PFSK-1 (cell line): ENCODE measurements around the gene FRMD4A.

Experiments used
- POLR2AphosphoS5 ChIP-seq: IDR thresholded peaks from 2 replicates; pipeline ENCODE4 v1.6.1; 2012; ENCODE audit warnings: low read depth, mild to moderate bottlenecking, control low read depth, low read length, moderate library complexity
- TAF1 ChIP-seq: IDR thresholded peaks from 2 replicates; pipeline ENCODE4 v1.6.1; 2012; ENCODE audit warnings: low read length, control low read depth, borderline replicate concordance; ENCODE audit not compliant: insufficient read depth
- TF ChIP-seq, protein P1 (sequence below), 2 experiments: IDR thresholded peaks; 2 replicates each; pipeline versions ENCODE4 v1.6.1 to v1.8.0; 2011 to 2012; ENCODE audit warnings: low read depth in 2 of 2, low read length in 2 of 2, control low read depth in 1 of 2, inconsistent platforms in 1 of 2, mild to moderate bottlenecking in 1 of 2, moderate library complexity in 1 of 2; ENCODE audit not compliant: insufficient read depth in 1 of 2

DNA sequence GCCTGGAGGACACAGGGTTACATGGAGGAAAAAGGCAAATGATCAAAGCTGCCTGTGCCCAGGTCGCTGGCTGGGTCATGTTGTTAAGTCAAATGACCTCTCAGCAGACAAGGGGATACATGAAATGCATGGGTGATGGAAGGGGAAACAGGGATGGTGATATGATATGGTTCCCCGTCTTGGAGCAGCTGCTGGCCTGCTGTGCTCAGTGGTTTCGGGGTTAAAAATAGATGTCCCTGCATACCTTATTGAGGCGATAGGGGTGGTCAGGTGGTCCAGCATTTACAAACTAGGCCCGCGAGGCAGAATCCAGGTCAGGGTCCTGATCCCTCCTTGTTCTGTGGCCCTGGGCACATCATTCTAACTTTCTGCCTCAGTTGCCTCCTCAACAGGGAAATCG, 586.8 kb downstream of the FRMD4A start:
- TF ChIP-seq, protein P1, sequence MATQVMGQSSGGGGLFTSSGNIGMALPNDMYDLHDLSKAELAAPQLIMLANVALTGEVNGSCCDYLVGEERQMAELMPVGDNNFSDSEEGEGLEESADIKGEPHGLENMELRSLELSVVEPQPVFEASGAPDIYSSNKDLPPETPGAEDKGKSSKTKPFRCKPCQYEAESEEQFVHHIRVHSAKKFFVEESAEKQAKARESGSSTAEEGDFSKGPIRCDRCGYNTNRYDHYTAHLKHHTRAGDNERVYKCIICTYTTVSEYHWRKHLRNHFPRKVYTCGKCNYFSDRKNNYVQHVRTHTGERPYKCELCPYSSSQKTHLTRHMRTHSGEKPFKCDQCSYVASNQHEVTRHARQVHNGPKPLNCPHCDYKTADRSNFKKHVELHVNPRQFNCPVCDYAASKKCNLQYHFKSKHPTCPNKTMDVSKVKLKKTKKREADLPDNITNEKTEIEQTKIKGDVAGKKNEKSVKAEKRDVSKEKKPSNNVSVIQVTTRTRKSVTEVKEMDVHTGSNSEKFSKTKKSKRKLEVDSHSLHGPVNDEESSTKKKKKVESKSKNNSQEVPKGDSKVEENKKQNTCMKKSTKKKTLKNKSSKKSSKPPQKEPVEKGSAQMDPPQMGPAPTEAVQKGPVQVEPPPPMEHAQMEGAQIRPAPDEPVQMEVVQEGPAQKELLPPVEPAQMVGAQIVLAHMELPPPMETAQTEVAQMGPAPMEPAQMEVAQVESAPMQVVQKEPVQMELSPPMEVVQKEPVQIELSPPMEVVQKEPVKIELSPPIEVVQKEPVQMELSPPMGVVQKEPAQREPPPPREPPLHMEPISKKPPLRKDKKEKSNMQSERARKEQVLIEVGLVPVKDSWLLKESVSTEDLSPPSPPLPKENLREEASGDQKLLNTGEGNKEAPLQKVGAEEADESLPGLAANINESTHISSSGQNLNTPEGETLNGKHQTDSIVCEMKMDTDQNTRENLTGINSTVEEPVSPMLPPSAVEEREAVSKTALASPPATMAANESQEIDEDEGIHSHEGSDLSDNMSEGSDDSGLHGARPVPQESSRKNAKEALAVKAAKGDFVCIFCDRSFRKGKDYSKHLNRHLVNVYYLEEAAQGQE (IDR thresholded peaks at IDR 0.05; ENCODE audit: insufficient read depth in 1 of 2, low read depth in 2 of 2, low read length in 2 of 2) = no peak
- TF ChIP-seq POLR2AphosphoS5 (no peak), TAF1 (no peak)
